SKM-1 treated with dmso at 0.1 percent for 144 hours (cell line): ENCODE results near the gene PXDC1.
"Not testable (repeated sequence)": the region's sequence is repeated elsewhere in the genome, so short reads cannot be mapped to it uniquely, and the experiment has no call there.

ENCODE experiments used
- DNase-seq: peaks from one replicate; lab custom pipeline; 2025; ENCODE audit not compliant: unreplicated experiment; lab: John Stamatoyannopoulos, UW

PXDC1 gene

GRCh38 chr6:3782876-3783832 is 31.6 kb upstream of the PXDC1 start:
- DNase-seq, result no peak

- no peak for DNase-seq
These were observed 30.0 kb upstream of the PXDC1 start for GRCh38 chr6:3781504-3781903.

GRCh38 chr6:3779574-3779849 is 28.0 kb upstream of the PXDC1 start:
- DNase-seq, result no peak

GRCh38 chr6:3778701-3779573 is 27.4 kb upstream of the PXDC1 start:
- no peak for DNase-seq

GRCh38 chr6:3777730-3778461 is 26.4 kb upstream of the PXDC1 start:
- no peak for DNase-seq

GRCh38 chr6:3776881-3777507 is 25.5 kb upstream of the PXDC1 start:
- no peak for DNase-seq

- no peak for DNase-seq
These were observed 24.3 kb upstream of the PXDC1 start for GRCh38 chr6:3775847-3776246.

- no peak for DNase-seq
These were observed 23.9 kb upstream of the PXDC1 start for GRCh38 chr6:3775386-3775785.

- no peak for DNase-seq
These were observed 22.3 kb upstream of the PXDC1 start for GRCh38 chr6:3773678-3774298.

- not testable (repeated sequence) for DNase-seq
These were observed 20.9 kb upstream of the PXDC1 start for GRCh38 chr6:3772127-3772999.

- no peak for DNase-seq
These were observed 20.0 kb upstream of the PXDC1 start for GRCh38 chr6:3771407-3772011.

- no peak for DNase-seq
These were observed 18.7 kb upstream of the PXDC1 start for GRCh38 chr6:3770023-3770720.

- no peak for DNase-seq
These were observed 18.1 kb upstream of the PXDC1 start for GRCh38 chr6:3769610-3770009.

GRCh38 chr6:3768502-3768901 is 17.0 kb upstream of the PXDC1 start:
- no peak for DNase-seq

GRCh38 chr6:3767483-3767882 is 16.0 kb upstream of the PXDC1 start:
- not testable (repeated sequence) for DNase-seq

- DNase-seq, result no peak
These were observed 14.7 kb upstream of the PXDC1 start for GRCh38 chr6:3766214-3766613.

- no peak for DNase-seq
These were observed 13.9 kb upstream of the PXDC1 start for GRCh38 chr6:3765415-3765814.

GRCh38 chr6:3764516-3765335 is 13.2 kb upstream of the PXDC1 start:
- peak; percentile 25 for DNase-seq
